Parathyroid adenoma (tissue), 2 donors: ENCODE data around the gene HCFC2.

Source experiments
- H2AFZ ChIP-seq: fragments of 300-600 bp; sonication (generic); one replicate; pipeline ENCODE4 v1.7.0; 2017; ENCODE audit warnings: antibody characterized with exemption, mild to moderate bottlenecking
- H3K27ac ChIP-seq: fragments of 300-600 bp; sonication (generic); one replicate; pipeline ENCODE4 v1.7.0; 2017
- H3K27me3 ChIP-seq: fragments of 300-600 bp; sonication (generic); one replicate; pipeline ENCODE4 v1.7.0; 2017; ENCODE audit warnings: low read length; ENCODE audit not compliant: control insufficient read depth, insufficient read depth
- H3K36me3 ChIP-seq: fragments of 300-600 bp; sonication (generic); one replicate; pipeline ENCODE4 v1.7.0; 2017; ENCODE audit warnings: low read length; ENCODE audit not compliant: control insufficient read depth, insufficient read depth
- H3K4me1 ChIP-seq: fragments of 300-600 bp; sonication (generic); one replicate; pipeline ENCODE4 v1.7.0; 2017; ENCODE audit warnings: control low read depth
- H3K4me2 ChIP-seq: fragments of 300-600 bp; sonication (generic); one replicate; pipeline ENCODE4 v1.7.0; 2017; ENCODE audit warnings: low read length
- H3K4me3 ChIP-seq: fragments of 300-600 bp; sonication (generic); one replicate; pipeline ENCODE4 v1.7.0; 2017; ENCODE audit warnings: low read depth, low read length
- H3K79me2 ChIP-seq: fragments of 300-600 bp; sonication (generic); one replicate; pipeline ENCODE4 v1.7.0; 2017; ENCODE audit warnings: control low read depth
- H3K9ac ChIP-seq: fragments of 300-600 bp; sonication (generic); one replicate; pipeline ENCODE4 v1.7.0; 2017; ENCODE audit warnings: mild to moderate bottlenecking
- H3K9me3 ChIP-seq: fragments of 300-600 bp; sonication (generic); one replicate; pipeline ENCODE4 v1.7.0; 2017; ENCODE audit warnings: low read length; ENCODE audit not compliant: control insufficient read depth
- CTCF ChIP-seq: fragments of 300-600 bp; sonication (generic); IDR thresholded peaks from one replicate; pipeline ENCODE4 v1.7.0; 2017; ENCODE audit warnings: antibody characterized with exemption, mild to moderate bottlenecking
- donor health status: primary hyperparathyroidism.

The HCFC2 gene

DNA sequence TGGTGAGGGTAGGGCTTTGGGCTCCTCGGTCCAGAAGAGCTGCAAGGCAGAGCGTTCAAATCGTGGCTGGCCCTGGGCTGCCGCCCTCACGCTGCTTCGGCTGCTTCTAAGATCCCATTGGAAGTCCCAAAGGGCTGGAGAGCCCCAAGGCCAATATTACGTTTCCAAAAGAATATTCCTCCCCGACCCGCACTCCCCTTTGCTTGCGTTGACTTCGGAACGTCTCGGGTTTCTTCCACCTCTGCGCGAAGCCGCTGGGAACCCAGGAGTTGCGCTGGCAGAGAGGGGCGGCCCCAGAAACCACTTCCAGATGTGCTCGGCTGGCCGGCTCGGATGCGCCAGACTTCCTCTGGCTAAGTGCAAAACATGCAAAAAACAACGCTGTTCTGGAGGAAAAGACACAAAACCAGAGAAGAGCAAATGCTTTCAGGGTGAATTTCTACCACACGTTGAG is 14.4 kb upstream of the HCFC2 start, which contains the start of gene GLT8D2:
GLT8D2 (minus strand) TSS at position 285 of the 454 bp plus-strand sequence. CDS start 30,539 bp downstream, outside the sequence.
- Histone ChIP-seq H3K36me3 (no peaks in the 10 kb centered on the region), H2AFZ (peak within 1 kb of the TSS; percentile 86), H3K27ac (peak within 1 kb of the TSS; percentile 60), H3K79me2 (peaks cover 6% of the 10 kb centered on the region), H3K9me3 (no peaks in the 10 kb centered on the region), H3K4me2 (peak within 1 kb of the TSS; percentile 78), H3K27me3 (no peaks in the 10 kb centered on the region), H3K4me1 (peaks cover 13% of the 10 kb centered on the region), H3K4me3 (peak within 1 kb of the TSS; percentile 56), H3K9ac (no peak within 1 kb of the TSS)
- no peak for TF ChIP-seq CTCF

GRCh38 chr12:104050436-104050835 is 13.9 kb upstream of the HCFC2 start:
- Histone ChIP-seq H3K4me2 (peak overlapping the region; percentile 78), H3K4me1 (peaks cover 14% of the 10 kb centered on the region), H3K9me3 (no peaks in the 10 kb centered on the region), H3K4me3 (peak overlapping the region; percentile 56), H3K27me3 (no peaks in the 10 kb centered on the region), H3K36me3 (no peaks in the 10 kb centered on the region), H3K79me2 (peaks cover 6% of the 10 kb centered on the region), H3K9ac (no peak overlapping the region), H3K27ac (peak overlapping the region; percentile 60), H2AFZ (peak overlapping the region; percentile 86)
- TF ChIP-seq CTCF, result no peak

DNA sequence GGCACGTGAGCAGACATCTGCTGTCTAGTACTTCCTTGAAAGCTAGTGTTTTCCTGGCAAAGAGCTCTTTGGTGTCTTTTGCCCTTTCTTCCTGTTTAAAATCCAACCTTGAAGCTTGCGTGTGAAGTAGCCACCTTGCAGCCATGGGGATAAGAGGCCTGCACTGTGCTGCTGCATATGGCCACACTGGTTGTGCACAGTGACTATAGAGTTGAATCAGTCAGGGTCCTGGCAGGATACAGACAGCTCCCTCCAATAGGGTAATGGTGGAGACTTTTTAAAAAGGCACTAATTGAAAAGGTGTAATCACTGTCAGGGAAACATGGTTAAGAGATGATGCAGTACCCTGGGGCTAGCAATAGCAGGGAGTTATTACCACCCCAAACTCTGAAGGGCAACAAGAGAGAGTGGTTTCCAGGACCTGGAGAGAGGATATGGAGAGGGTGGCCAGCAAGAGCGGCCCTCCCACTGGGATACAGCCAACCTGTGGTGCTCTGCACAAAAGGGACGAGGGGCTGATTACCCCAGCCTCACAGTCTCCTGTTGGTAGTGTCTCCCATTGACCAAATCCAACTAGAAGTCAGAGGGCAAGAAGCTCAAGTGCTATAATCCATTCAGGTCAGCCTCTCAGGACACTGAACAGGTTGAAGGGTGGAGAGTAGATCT is 9.5 kb upstream of the HCFC2 start:
- peaks cover 15% of the 10 kb centered on the region for H3K4me1 ChIP-seq
- no peaks in the 10 kb centered on the region for H3K27me3 ChIP-seq
- H3K79me2 ChIP-seq, result no peaks in the 10 kb centered on the region
- no peaks in the 10 kb centered on the region for H3K9me3 ChIP-seq
- H3K36me3 ChIP-seq, result no peaks in the 10 kb centered on the region
- H3K4me2 ChIP-seq, result no peak overlapping the region
- no peak for TF ChIP-seq CTCF
- no peak overlapping the region for H3K4me3 ChIP-seq
- no peak overlapping the region for H3K27ac ChIP-seq
- no peak overlapping the region for H3K9ac ChIP-seq
- H2AFZ ChIP-seq, result no peak overlapping the region

GRCh38 chr12:104055686-104056388 is 8.5 kb upstream of the HCFC2 start:
- peak overlapping the region; percentile 73 for H2AFZ ChIP-seq
- no peaks in the 10 kb centered on the region for H3K9me3 ChIP-seq
- H3K4me2 ChIP-seq, result no peak overlapping the region
- no peaks in the 10 kb centered on the region for H3K27me3 ChIP-seq
- no peak overlapping the region for H3K9ac ChIP-seq
- peak overlapping the region; percentile 55 for H3K27ac ChIP-seq
- no peak overlapping the region for H3K4me3 ChIP-seq
- peaks cover 11% of the 10 kb centered on the region for H3K4me1 ChIP-seq
- TF ChIP-seq CTCF, result no peak
- no peaks in the 10 kb centered on the region for H3K36me3 ChIP-seq
- no peaks in the 10 kb centered on the region for H3K79me2 ChIP-seq
